ENCODE data around the gene TMEM130. TPM values are rescaled to one million over a fixed set of nuclear protein-coding genes. Genes with fewer than 3 reads are reported as not detected.

TMEM130 gene
- polyA plus RNA-seq, 2 of the 4 experiments (the other 2 are of a cell fraction) = 0.25 to 0.41 TPM

DNA sequence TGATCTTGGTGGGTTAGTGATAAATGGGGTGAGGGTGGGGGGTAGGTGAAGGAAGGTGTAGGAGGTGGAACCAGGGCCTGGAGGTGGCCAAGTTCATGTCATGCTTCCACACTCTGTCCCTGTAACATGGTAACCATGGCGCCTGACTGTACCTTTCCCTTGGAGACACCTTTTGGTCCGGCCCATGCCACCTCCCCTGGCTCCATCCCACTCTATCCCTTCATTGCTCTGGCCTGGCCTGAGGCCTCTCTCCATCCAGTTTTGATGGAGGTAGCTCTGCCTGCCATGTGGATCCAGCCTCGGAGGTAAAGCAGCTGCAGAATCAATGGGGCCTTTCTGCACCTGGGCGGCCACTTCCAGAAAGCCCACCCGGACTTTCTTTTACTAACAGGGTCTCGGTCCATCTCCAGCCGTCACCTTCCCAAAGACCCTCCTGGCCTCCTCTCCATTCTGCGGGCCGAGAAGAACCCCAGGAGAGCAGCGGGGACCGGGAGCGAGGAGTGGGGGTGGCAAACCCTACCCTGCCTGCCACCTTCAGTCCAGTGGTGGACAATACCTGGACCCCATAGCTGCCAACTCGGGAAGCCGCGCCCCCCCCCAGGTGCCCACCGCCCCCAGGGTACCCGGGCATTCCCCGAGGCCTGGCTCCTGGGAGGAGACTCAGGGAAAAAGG lies 8.0 kb upstream of the TMEM130 start:
- POLR2A ChIA-PET = interaction anchor here (1.2 to 1.3 kb wide), 2 partner anchors 12 to 430 kb away, joined by 3 to 6 read pairs; no protein-coding TSS in a partner anchor
- Histone ChIP-seq H3K9me3 (no peaks in the 10 kb centered on the region), H3K4me2 (peak overlapping the region; percentile 95), H3K27ac (peak overlapping the region; percentile 91 to 100), H3K4me3 (peak overlapping the region; percentile 82), H3K4me1 (peaks cover 9% of the 10 kb centered on the region; the same call in 2 of the 3 replicates)
- 39% methylated on average over 17 of the region's 18 CpGs for WGBS (ENCODE audit: missing lambda C conversion rate)
- ATAC-seq (peak; percentile 40 to 51), FAIRE-seq (no peak), DNase-seq (ENCODE audit: low read depth in 1 of 2, low spot score in 1 of 2) (no peak)
- TF ChIP-seq NPAS2 (CRISPR knock-in tag; IDR thresholded peaks at IDR 0.05; ENCODE audit: borderline replicate concordance) (no peak), CHD2 (IDR thresholded peaks at IDR 0.05; ENCODE audit: low read length, partially characterized antibody) (no peak), CHD4 (IDR thresholded peaks at IDR 0.05; ENCODE audit: borderline replicate concordance) (no peak), TFCP2L1 (CRISPR knock-in tag; IDR thresholded peaks at IDR 0.05) (no peak), MAX (IDR thresholded peaks at IDR 0.05) (no peak), MAZ (IDR thresholded peaks at IDR 0.05; ENCODE audit: borderline replicate concordance, low read depth, low read length) (no peak), CEBPB (IDR thresholded peaks at IDR 0.05) (no peak), MYC (IDR thresholded peaks at IDR 0.05; ENCODE audit: borderline replicate concordance, low read length) (no peak), ZC3H11A (IDR thresholded peaks at IDR 0.05) (no peak), KDM1A (IDR thresholded peaks at IDR 0.05; ENCODE audit: low read depth) (no peak), RAD21 (conservative IDR thresholded peaks at IDR 0.05 in 1 of 2, IDR thresholded peaks at IDR 0.05 in 1 of 2) (no peak), BHLHE40 (IDR thresholded peaks at IDR 0.05; ENCODE audit: low read depth, low read length) (no peak), FOXS1 (CRISPR knock-in tag; IDR thresholded peaks at IDR 0.05) (no peak)
- TF ChIP-seq, protein P1, sequence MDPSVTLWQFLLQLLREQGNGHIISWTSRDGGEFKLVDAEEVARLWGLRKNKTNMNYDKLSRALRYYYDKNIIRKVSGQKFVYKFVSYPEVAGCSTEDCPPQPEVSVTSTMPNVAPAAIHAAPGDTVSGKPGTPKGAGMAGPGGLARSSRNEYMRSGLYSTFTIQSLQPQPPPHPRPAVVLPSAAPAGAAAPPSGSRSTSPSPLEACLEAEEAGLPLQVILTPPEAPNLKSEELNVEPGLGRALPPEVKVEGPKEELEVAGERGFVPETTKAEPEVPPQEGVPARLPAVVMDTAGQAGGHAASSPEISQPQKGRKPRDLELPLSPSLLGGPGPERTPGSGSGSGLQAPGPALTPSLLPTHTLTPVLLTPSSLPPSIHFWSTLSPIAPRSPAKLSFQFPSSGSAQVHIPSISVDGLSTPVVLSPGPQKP (IDR thresholded peaks at IDR 0.05; ENCODE audit: low read depth, low read length) = no peak
- TF ChIP-seq, protein P2, sequence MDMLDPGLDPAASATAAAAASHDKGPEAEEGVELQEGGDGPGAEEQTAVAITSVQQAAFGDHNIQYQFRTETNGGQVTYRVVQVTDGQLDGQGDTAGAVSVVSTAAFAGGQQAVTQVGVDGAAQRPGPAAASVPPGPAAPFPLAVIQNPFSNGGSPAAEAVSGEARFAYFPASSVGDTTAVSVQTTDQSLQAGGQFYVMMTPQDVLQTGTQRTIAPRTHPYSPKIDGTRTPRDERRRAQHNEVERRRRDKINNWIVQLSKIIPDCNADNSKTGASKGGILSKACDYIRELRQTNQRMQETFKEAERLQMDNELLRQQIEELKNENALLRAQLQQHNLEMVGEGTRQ (IDR thresholded peaks at IDR 0.05) = no peak
- CTCF ChIA-PET = interaction anchor here (0.7 to 2.5 kb wide), 20 partner anchors 8 to 584 kb away, joined by 3 to 25 read pairs (median 4); partner anchors contain the start of genes BAIAP2L1 and TMEM130

DNA sequence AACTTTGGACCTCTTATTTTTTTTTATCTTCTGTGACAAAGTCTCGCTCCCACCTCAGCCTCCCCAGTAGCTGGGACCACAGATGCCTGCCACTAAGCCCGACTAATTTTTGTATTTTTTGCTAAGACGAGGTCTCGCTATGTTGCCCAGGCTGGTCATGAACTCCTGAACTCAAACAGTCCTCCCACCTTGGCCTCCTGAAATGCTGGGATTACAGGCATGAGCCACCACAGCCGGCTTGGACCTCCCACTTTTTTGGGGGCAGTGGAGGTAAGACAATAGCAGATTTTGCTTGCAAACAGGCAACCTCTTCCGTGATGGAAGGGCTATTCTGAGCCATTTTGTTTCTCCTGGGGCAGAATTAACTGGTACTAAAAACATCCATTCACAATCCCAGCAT lies 7.3 kb upstream of the TMEM130 start:
- ChIA-PET CTCF (interaction anchor here (1.4 to 1.7 kb wide), 3 partner anchors 26 to 583 kb away, joined by 4 to 9 read pairs (median 4); no protein-coding TSS in a partner anchor), POLR2A (no interaction called here)
- Histone ChIP-seq H3K9me3 (no peaks in the 10 kb centered on the region), H3K4me1 (peaks cover 9% of the 10 kb centered on the region; the same call in 2 of the 3 replicates), H3K4me3 (no peak overlapping the region), H3K4me2 (no peak overlapping the region), H3K27ac (no peak overlapping the region)
- DNase-seq (ENCODE audit: low read depth in 1 of 2, low spot score in 1 of 2) = no peak
- WGBS (ENCODE audit: missing lambda C conversion rate) = 77% methylated on average over 6 of the region's 6 CpGs
- FAIRE-seq = no peak
- no peak for ATAC-seq
- no peak for TF ChIP-seq RNF2 (IDR thresholded peaks at IDR 0.05; ENCODE audit: borderline replicate concordance, low read depth)
- TF ChIP-seq NFE2L2 (conservative IDR thresholded peaks at IDR 0.05; ENCODE audit: low read length) = no peak
- no peak for TF ChIP-seq EP300 (IDR thresholded peaks at IDR 0.05)
- TF ChIP-seq SMC3 (IDR thresholded peaks at IDR 0.05) = no peak
- TF ChIP-seq, protein P3, sequence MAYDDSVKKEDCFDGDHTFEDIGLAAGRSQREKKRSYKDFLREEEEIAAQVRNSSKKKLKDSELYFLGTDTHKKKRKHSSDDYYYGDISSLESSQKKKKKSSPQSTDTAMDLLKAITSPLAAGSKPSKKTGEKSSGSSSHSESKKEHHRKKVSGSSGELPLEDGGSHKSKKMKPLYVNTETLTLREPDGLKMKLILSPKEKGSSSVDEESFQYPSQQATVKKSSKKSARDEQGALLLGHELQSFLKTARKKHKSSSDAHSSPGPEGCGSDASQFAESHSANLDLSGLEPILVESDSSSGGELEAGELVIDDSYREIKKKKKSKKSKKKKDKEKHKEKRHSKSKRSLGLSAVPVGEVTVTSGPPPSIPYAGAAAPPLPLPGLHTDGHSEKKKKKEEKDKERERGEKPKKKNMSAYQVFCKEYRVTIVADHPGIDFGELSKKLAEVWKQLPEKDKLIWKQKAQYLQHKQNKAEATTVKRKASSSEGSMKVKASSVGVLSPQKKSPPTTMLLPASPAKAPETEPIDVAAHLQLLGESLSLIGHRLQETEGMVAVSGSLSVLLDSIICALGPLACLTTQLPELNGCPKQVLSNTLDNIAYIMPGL (CRISPR knock-in tag; IDR thresholded peaks at IDR 0.05; ENCODE audit: borderline replicate concordance) = no peak
- no peak for TF ChIP-seq CHD4 (IDR thresholded peaks at IDR 0.05; ENCODE audit: borderline replicate concordance)
- TF ChIP-seq HOXB5 (CRISPR knock-in tag; IDR thresholded peaks at IDR 0.05) = no peak
- TF ChIP-seq REST (IDR thresholded peaks at IDR 0.05) = no peak
- TF ChIP-seq ZC3H11A (IDR thresholded peaks at IDR 0.05) = no peak
- TF ChIP-seq HOXA7 (CRISPR knock-in tag; IDR thresholded peaks at IDR 0.05) = no peak
- no peak for TF ChIP-seq KDM1A (IDR thresholded peaks at IDR 0.05; ENCODE audit: low read depth)
- TF ChIP-seq, protein P2 (IDR thresholded peaks at IDR 0.05) = no peak
- TF ChIP-seq KDM5A (IDR thresholded peaks at IDR 0.05) = no peak
- no peak for TF ChIP-seq EHMT2 (IDR thresholded peaks at IDR 0.05; ENCODE audit: low read depth)
- TF ChIP-seq FOSB (CRISPR knock-in tag; IDR thresholded peaks at IDR 0.05) = no peak
- no peak for TF ChIP-seq ESRRA (IDR thresholded peaks at IDR 0.05; ENCODE audit: borderline replicate concordance, low read length)

All from A549 (cell line).